Ovary (tissue), 9 donors: ENCODE measurements around the gene ADD2. TPM values are rescaled to one million over a fixed set of nuclear protein-coding genes. Genes with fewer than 3 reads are reported as not detected.

Experiments used
- DNase-seq, 5 donors: peaks; one replicate each; pipeline ENCODE4 v3.0.0-alpha.2; 2019 to 2020
- H3K27ac ChIP-seq, 2 donors: fragments of 200-600 bp; one replicate each; pipeline versions ENCODE4 v1.5.1 to v1.8.0; 2019 to 2022
- H3K27me3 ChIP-seq: fragments of 200-600 bp; one replicate; pipeline ENCODE4 v1.8.0; 2022
- H3K36me3 ChIP-seq: fragments of 200-600 bp; sonication (generic); one replicate; pipeline ENCODE4 v1.5.1; 2019
- H3K4me1 ChIP-seq: one replicate; pipeline ENCODE4 v1.8.1; 2013; ENCODE audit warnings: mild to moderate bottlenecking, moderate library complexity; ENCODE audit not compliant: insufficient read depth
- H3K4me3 ChIP-seq: fragments of 200-600 bp; sonication (generic); one replicate; pipeline ENCODE4 v1.5.1; 2017
- H3K9me3 ChIP-seq, 2 donors: fragments of 200-600 bp in 1 of 2; sonication (generic) in 1 of 2; one replicate each; pipeline versions ENCODE4 v1.5.1 to v1.8.1; 2013 to 2019; ENCODE audit warnings: mild to moderate bottlenecking in 1 of 2, moderate library complexity in 1 of 2
- CTCF ChIP-seq, 3 donors: fragments of 450-650 bp in 2 of 3; fragments of 200-600 bp in 1 of 3; IDR thresholded peaks; one replicate each; pipeline versions ENCODE4 v1.5.1 to v1.8.0; 2016 to 2022; ENCODE audit warnings: antibody characterized with exemption in 3 of 3, mild to moderate bottlenecking in 1 of 3
- EP300 ChIP-seq: sonication (generic); formaldehyde crosslinking; IDR thresholded peaks from one replicate; pipeline ENCODE4 v1.6.1; 2017; ENCODE audit warnings: antibody characterized with exemption
- POLR2A ChIP-seq: fragments of 450-650 bp; IDR thresholded peaks from one replicate; pipeline ENCODE4 v1.6.1; 2017; ENCODE audit warnings: antibody characterized with exemption, mild to moderate bottlenecking, moderate library complexity
- WGBS, 3 donors: extraction: QIAGEN DNeasy Blood & Tissue Kit in 1 of 3; methylation state at CpG; one replicate each; pipeline versions ENCODE4 v1.1.5 to v1.1.7; 2013 to 2017; 5-methylcytosine and 5-hydroxymethylcytosine counted together
- intact Hi-C, 4 donors: fragments of 100-400 bp; cut with DNase I; formaldehyde crosslinking; loops; one replicate each; pipeline versions ENCODE4 v1.11.0 to v1.15.1; 2022 to 2023
- polyA plus RNA-seq, 2 donors: library from polyadenylated mRNA; stranded (reverse); fragments of 200-250 nt in 1 of 2; fragments of 350-450 nt in 1 of 2; fragmentation: Illumina TruSeq in 1 of 2; extraction: RNeasy Lipid Tissue Mini Kit (QIAGEN cat#74804) in 1 of 2; gene quantifications; one replicate each; pipeline ENCODE4 v1.2.3, GENCODE V29; 2013 to 2014
- total RNA-seq, 7 donors: library from RNA; depleted of rRNA in 2 of 7; stranded (reverse); fragments of >200 nt in 2 of 7; fragmentation: NEBNext Ultra II Directional in 3 of 7; extraction: Animal tissue kit (Norgen Biotek cat#: 25700) in 3 of 7; gene quantifications; one replicate each; pipeline versions ENCODE4 v1.1.0 to v1.2.4, GENCODE V29; 2016 to 2023
- donor health status: DM: no; HTN: no; CAD: no; lungs with moderate emphysema.
- donor health status: DM: no; HTN: no; CAD: no.
- donor health status: Bipolar disorder and iron deficiency.
- donor health status: DM: yes; HTN: yes; CAD: no.
- donor health status: DM: no; HTN: no; CAD: no.
- donor health status: DM: yes; HTN: yes; CAD: no.

Gene ADD2
- total and polyA plus RNA-seq, 9 donors = 0.29 to 6.2 (median 0.82) TPM

GRCh38 chr2:70768590-70769085 is 638 bp upstream of the ADD2 start:
- intact Hi-C loops = no loop called here
- Histone ChIP-seq H3K4me1 (peaks cover 4% of the 10 kb centered on the region), H3K9me3 (no peaks in the 10 kb centered on the region), H3K27ac (no peak overlapping the region), H3K36me3 (no peaks in the 10 kb centered on the region), H3K4me3 (no peak overlapping the region), H3K27me3 (no peaks in the 10 kb centered on the region)
- DNase-seq = no peak
- TF ChIP-seq CTCF (IDR thresholded peaks at IDR 0.05) (no peak), POLR2A (no peak), EP300 (no peak)
- 39 to 45% (median 42%) methylated on average over 7 of the region's 7 CpGs for WGBS, 3 donors

DNA sequence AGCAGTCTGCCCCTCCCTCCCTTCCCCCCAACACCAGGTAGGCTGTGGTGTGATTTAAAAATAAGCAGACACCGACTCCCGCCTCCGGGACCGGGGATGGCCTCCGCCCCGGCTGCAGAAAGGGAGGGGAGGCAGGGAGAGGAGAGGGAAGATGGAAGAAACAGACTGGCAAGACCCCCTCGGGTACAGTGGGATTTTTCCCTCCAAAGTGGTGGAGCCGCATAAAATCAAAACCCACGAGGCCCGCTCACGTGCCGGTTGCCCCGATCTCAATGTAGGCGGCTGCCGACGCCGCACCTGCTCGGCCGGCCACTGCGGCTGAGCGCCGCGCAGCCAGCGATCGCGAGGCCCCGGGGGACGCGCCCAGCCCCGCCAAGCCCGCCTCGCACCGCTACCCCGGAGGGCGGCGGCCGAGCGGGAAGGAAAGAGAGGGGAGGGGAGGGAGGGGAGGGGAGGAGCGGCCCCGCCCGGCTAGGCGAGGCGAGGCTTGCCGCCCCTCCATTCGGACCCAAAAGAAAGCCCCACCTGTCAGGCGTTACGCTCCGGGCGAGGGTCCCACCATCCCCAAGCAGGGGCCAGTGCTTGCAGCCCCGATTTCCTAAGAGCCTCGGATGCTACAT is 811 bp downstream of the ADD2 start:
- no peak for TF ChIP-seq POLR2A
- no peak for TF ChIP-seq EP300
- TF ChIP-seq CTCF (IDR thresholded peaks at IDR 0.05) = no peak
- Histone ChIP-seq H3K27ac (no peak overlapping the region), H3K4me1 (peaks cover 4% of the 10 kb centered on the region), H3K9me3 (no peaks in the 10 kb centered on the region), H3K4me3 (peak overlapping the region; percentile 24), H3K36me3 (no peaks in the 10 kb centered on the region), H3K27me3 (no peaks in the 10 kb centered on the region)
- intact Hi-C loops = no loop called here
- 1 to 2% (median 1%) methylated on average over 39 to 51 of the region's 51 CpGs for WGBS, 3 donors
- no peak for DNase-seq

DNA sequence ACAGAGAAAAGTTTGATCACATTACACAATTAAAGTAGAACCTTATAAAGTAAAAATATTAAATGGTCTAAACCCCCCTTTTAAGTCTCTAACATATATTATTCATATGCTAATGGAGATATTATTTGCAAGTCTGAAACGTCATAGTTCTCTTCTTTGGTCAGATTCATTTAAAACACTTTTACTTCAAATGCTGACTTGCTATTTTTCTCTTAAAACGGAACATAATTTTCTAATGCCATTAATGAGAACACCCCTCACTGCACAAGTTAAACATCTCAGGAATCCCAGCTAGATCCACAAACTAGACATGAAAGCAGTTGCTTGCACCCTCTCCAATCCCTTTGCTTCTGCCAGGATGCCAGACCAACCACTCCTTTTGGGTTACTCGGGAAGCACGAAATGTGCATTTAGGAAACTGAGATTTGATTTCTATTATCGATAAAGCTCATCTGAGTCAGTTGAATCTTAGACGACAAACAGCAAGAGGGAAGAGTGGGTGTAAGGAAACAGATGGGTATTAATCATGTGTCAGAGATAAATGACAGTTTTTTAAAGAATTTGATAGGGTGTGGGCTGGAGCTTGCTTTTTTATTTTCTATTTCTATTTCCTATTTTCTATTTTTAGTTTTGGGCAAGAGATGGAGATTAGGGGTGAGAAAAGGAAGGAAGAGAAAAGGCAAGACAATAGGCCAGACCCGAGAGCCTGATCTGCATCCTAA is 1.5 kb downstream of the ADD2 start:
- intact Hi-C loops = no loop called here
- H3K27ac ChIP-seq = no peak overlapping the region
- WGBS, 3 donors = 24 to 32% (median 26%) methylated on average over 7 of the region's 7 CpGs
- no peaks in the 10 kb centered on the region for H3K9me3 ChIP-seq
- H3K4me3 ChIP-seq = no peak overlapping the region
- TF ChIP-seq POLR2A (no peak), CTCF (IDR thresholded peaks at IDR 0.05) (no peak), EP300 (no peak)
- no peaks in the 10 kb centered on the region for H3K36me3 ChIP-seq
- no peaks in the 10 kb centered on the region for H3K27me3 ChIP-seq
- peaks cover 4% of the 10 kb centered on the region for H3K4me1 ChIP-seq
- DNase-seq = no peak

- TF ChIP-seq POLR2A (no peak), EP300 (no peak), CTCF (IDR thresholded peaks at IDR 0.05) (no peak)
- no peak overlapping the region for H3K27ac ChIP-seq
- H3K36me3 ChIP-seq = no peaks in the 10 kb centered on the region
- H3K27me3 ChIP-seq = no peaks in the 10 kb centered on the region
- no peak overlapping the region for H3K4me3 ChIP-seq
- DNase-seq = no peak
- no peaks in the 10 kb centered on the region for H3K9me3 ChIP-seq
- 73 to 85% (median 80%) methylated on average over 7 of the region's 7 CpGs for WGBS, 3 donors
- intact Hi-C loops = no loop called here
- H3K4me1 ChIP-seq = peaks cover 4% of the 10 kb centered on the region
These were observed 2.5 kb downstream of the ADD2 start for GRCh38 chr2:70765507-70765906.
